ENCODE results near the gene PDE4D. TPM values are rescaled to one million over a fixed set of nuclear protein-coding genes. Genes with fewer than 3 reads are reported as not detected.

The PDE4D gene
- total RNA-seq, 1 experiment from 2014 or later = 3.3 TPM

GRCh38 chr5:59236986-59237385, 656.5 kb downstream of the PDE4D start:
- Mint-ChIP-seq H3K4me3 (no peak overlapping the region), H3K27me3 (ENCODE audit: low read depth) (no peaks in the 10 kb centered on the region), H3K36me3 (no peaks in the 10 kb centered on the region), H3K9me3 (0 out of 2 replicates have a peak, but pooled peaks cover 3% of the 10 kb centered on the region), H3K4me1 (peaks cover 6% of the 10 kb centered on the region), H3K27ac (no peak overlapping the region)
- ATAC-seq (no peak), DNase-seq (ENCODE audit: low spot score) (no peak)
- ChIA-PET CTCF (interaction anchor here (0.7 to 1.3 kb wide), 3 partner anchors 48 to 345 kb away, joined by 3 read pairs; no protein-coding TSS in a partner anchor), POLR2A (no interaction called here)
- TF ChIP-seq JAZF1 (CRISPR knock-in tag; IDR thresholded peaks at IDR 0.05) (no peak), ZNF232 (CRISPR knock-in tag; IDR thresholded peaks at IDR 0.05) (no peak), TEAD4 (CRISPR knock-in tag; IDR thresholded peaks at IDR 0.05) (no peak), ZNF671 (CRISPR knock-in tag; IDR thresholded peaks at IDR 0.05) (no peak), ZNF396 (CRISPR knock-in tag; IDR thresholded peaks at IDR 0.05; ENCODE audit: borderline replicate concordance) (no peak), RELA (CRISPR knock-in tag; IDR thresholded peaks at IDR 0.05; ENCODE audit: borderline replicate concordance) (no peak), AFF4 (CRISPR knock-in tag; IDR thresholded peaks at IDR 0.05; ENCODE audit: borderline replicate concordance) (no peak), TEAD1 (CRISPR knock-in tag; IDR thresholded peaks at IDR 0.05) (no peak), ZNF121 (CRISPR knock-in tag; IDR thresholded peaks at IDR 0.05) (no peak), CDX4 (CRISPR knock-in tag; IDR thresholded peaks at IDR 0.05; ENCODE audit: borderline replicate concordance) (no peak), ZMAT4 (CRISPR knock-in tag; IDR thresholded peaks at IDR 0.05) (no peak), CBFB (CRISPR knock-in tag; IDR thresholded peaks at IDR 0.05; ENCODE audit: low read depth) (no peak), FOXP1 (CRISPR knock-in tag; IDR thresholded peaks at IDR 0.05; ENCODE audit: borderline replicate concordance) (no peak), NR3C1 (CRISPR knock-in tag; conservative IDR thresholded peaks at IDR 0.05; ENCODE audit: low read depth) (no peak), USF1 (CRISPR knock-in tag; IDR thresholded peaks at IDR 0.05) (no peak), ESRRA (CRISPR knock-in tag; IDR thresholded peaks at IDR 0.05; ENCODE audit: borderline replicate concordance) (no peak), MAX (CRISPR knock-in tag; IDR thresholded peaks at IDR 0.05) (no peak)

- no peak for ATAC-seq
- H3K4me3 Mint-ChIP-seq = no peak overlapping the region
- no peak overlapping the region; the same call in 1 of the 2 replicates for H3K27ac Mint-ChIP-seq
- H3K4me1 Mint-ChIP-seq = peaks cover 6% of the 10 kb centered on the region
- CTCF ChIA-PET = interaction anchor here (0.7 to 1.3 kb wide), 3 partner anchors 48 to 345 kb away, joined by 3 read pairs; no protein-coding TSS in a partner anchor
- 0 out of 2 replicates have a peak, but pooled peaks cover 3% of the 10 kb centered on the region for H3K9me3 Mint-ChIP-seq
- H3K27me3 Mint-ChIP-seq (ENCODE audit: low read depth) = no peaks in the 10 kb centered on the region
- no peak for TF ChIP-seq TEAD1 (CRISPR knock-in tag; IDR thresholded peaks at IDR 0.05)
- TF ChIP-seq SOX15 (CRISPR knock-in tag; IDR thresholded peaks at IDR 0.05) = no peak
- no peak for TF ChIP-seq USF1 (CRISPR knock-in tag; IDR thresholded peaks at IDR 0.05)
- DNase-seq (ENCODE audit: low spot score) = no peak
- POLR2A ChIA-PET = no interaction called here
- H3K36me3 Mint-ChIP-seq = no peaks in the 10 kb centered on the region
These were observed 657.1 kb downstream of the PDE4D start for GRCh38 chr5:59236448-59236847.
